A673 (cell line): ENCODE data around the gene MB21D2.

ENCODE experiments used
- EZH2 ChIP-seq: fragments of 200-600 bp; sonication (generic); IDR thresholded peaks from 2 replicates; pipeline ENCODE4 v1.6.1; 2017; ENCODE audit warnings: borderline replicate concordance, low read depth, mild to moderate bottlenecking, mixed read lengths, antibody characterized with exemption, low read length; ENCODE audit not compliant: poor library complexity, severe bottlenecking
- TF ChIP-seq, protein P1 (sequence below): fragments of 300-800, 200-600 bp; sonication (generic); conservative IDR thresholded peaks from 2 replicates; pipeline ENCODE4 v1.5.1; 2017; ENCODE audit warnings: low read depth, mild to moderate bottlenecking, antibody characterized with exemption, low read length, moderate library complexity, mixed read lengths

DNA sequence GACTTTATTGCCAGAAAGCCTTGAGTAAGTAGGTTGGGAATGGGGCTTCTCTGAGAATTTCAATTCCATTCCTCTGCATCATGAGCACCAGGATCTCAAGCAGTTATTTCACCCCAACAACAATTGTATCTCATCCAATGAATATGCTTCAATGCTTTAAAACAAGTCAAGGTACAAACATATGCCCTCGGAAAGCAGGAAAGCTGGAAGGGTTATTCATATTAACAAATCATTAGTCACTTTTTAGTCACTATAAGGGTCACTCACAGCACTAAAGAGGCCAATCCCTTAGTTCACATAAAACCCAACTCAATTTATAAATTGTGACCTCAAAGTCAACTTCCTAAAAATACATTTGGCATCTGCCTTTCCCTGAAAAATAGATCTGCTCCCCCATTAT, 16.2 kb downstream of the MB21D2 start:
- TF ChIP-seq, protein P1, sequence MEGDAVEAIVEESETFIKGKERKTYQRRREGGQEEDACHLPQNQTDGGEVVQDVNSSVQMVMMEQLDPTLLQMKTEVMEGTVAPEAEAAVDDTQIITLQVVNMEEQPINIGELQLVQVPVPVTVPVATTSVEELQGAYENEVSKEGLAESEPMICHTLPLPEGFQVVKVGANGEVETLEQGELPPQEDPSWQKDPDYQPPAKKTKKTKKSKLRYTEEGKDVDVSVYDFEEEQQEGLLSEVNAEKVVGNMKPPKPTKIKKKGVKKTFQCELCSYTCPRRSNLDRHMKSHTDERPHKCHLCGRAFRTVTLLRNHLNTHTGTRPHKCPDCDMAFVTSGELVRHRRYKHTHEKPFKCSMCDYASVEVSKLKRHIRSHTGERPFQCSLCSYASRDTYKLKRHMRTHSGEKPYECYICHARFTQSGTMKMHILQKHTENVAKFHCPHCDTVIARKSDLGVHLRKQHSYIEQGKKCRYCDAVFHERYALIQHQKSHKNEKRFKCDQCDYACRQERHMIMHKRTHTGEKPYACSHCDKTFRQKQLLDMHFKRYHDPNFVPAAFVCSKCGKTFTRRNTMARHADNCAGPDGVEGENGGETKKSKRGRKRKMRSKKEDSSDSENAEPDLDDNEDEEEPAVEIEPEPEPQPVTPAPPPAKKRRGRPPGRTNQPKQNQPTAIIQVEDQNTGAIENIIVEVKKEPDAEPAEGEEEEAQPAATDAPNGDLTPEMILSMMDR = no peak
- TF ChIP-seq EZH2 = no peak
